H1 (cell line): Measurements from ENCODE around the gene CACNA1E. TPM values are rescaled to one million over a fixed set of nuclear protein-coding genes. Genes with fewer than 3 reads are reported as not detected.

Experiments used
- CTCF ChIA-PET: fragments of 300-600 bp; sonication (Branson Sonifier 250); formaldehyde crosslinking; loops from one replicate; lab custom pipeline; 2021; ENCODE audit not compliant: partially characterized antibody; lab: Charles Lee
- POLR2A ChIA-PET: fragments of 300-600 bp; sonication (Branson Sonifier 250); formaldehyde crosslinking; loops from one replicate; lab custom pipeline; 2021; ENCODE audit warnings: inconsistent platforms; ENCODE audit not compliant: partially characterized antibody; lab: Charles Lee
- DNase-seq, 2 experiments: peaks; one replicate each; pipeline versions ENCODE4 v3.0.0 to v3.0.0-alpha.2; 2010 to 2022; ENCODE audit warnings: low spot score in 2 of 2, low read depth in 1 of 2, mixed read lengths in 1 of 2
- FAIRE-seq: peaks from 2 replicates; lab custom pipeline; 2011; peaks lifted over from hg19 to GRCh38; lab: Jason Lieb, UNC
- H2AFZ ChIP-seq: 2 replicates; pipeline ENCODE4 v1.8.1; 2012; ENCODE audit warnings: low read length, inconsistent platforms
- H2AK5ac ChIP-seq: 2 replicates; pipeline ENCODE4 v1.6.1; 2013; ENCODE audit warnings: low read depth, low read length
- H2BK120ac ChIP-seq: replicated peaks from 2 replicates; pipeline ENCODE3; 2013; ENCODE audit warnings: low read depth, low read length, inconsistent platforms
- H2BK12ac ChIP-seq: 2 replicates; pipeline ENCODE4 v1.6.1; 2013; ENCODE audit warnings: low read depth, low read length
- H2BK15ac ChIP-seq: 2 replicates; pipeline ENCODE4 v1.6.1; 2013; ENCODE audit warnings: low read length
- H2BK20ac ChIP-seq: 2 replicates; pipeline ENCODE4 v1.6.1; 2013; ENCODE audit warnings: low read length
- H2BK5ac ChIP-seq: 2 replicates; pipeline ENCODE4 v1.6.1; 2013; ENCODE audit warnings: low read depth, low read length
- H3K14ac ChIP-seq: 2 replicates; pipeline ENCODE4 v1.6.1; 2013; ENCODE audit warnings: inconsistent platforms; ENCODE audit not compliant: insufficient read length
- H3K18ac ChIP-seq: 2 replicates; pipeline ENCODE4 v1.6.1; 2013; ENCODE audit warnings: low read length; ENCODE audit errors: extremely low read depth
- H3K23ac ChIP-seq: 2 replicates; pipeline ENCODE4 v1.6.1; 2013; ENCODE audit warnings: inconsistent platforms; ENCODE audit not compliant: insufficient read length
- H3K23me2 ChIP-seq: 2 replicates; pipeline ENCODE4 v1.6.1; 2013; ENCODE audit warnings: low read depth, low read length
- H3K27ac ChIP-seq: 2 replicates; pipeline ENCODE4 v1.6.1; 2011; ENCODE audit warnings: low read depth, low read length, inconsistent platforms
- H3K27me3 ChIP-seq, 4 experiments: replicated peaks in 1 of 4; 1 replicate in 1 of 4; 2 replicates in 3 of 4; pipeline versions ENCODE4 v1.6.1 to v1.8.1; 2011 to 2013; ENCODE audit warnings: low read length in 3 of 4, mild to moderate bottlenecking in 3 of 4, inconsistent platforms in 2 of 4, mixed read lengths in 2 of 4, moderate library complexity in 1 of 4; ENCODE audit not compliant: control insufficient read depth in 3 of 4, insufficient read depth in 3 of 4; ENCODE audit errors: extremely low read depth in 1 of 4
- H3K36me3 ChIP-seq, 4 experiments: 2 replicates each; pipeline versions ENCODE4 v1.6.1 to v1.8.1; 2011 to 2013; ENCODE audit warnings: mild to moderate bottlenecking in 4 of 4, low read length in 3 of 4, moderate library complexity in 2 of 4, control low read depth in 1 of 4, inconsistent platforms in 1 of 4; ENCODE audit not compliant: insufficient read depth in 4 of 4, control insufficient read depth in 2 of 4
- H3K4ac ChIP-seq: replicated peaks from 2 replicates; pipeline ENCODE3; 2013; ENCODE audit warnings: low read length, low read depth, mixed read lengths, inconsistent platforms; ENCODE audit not compliant: insufficient read length
- H3K4me1 ChIP-seq, 4 experiments: replicated peaks in 1 of 4; 1 replicate in 1 of 4; 2 replicates in 3 of 4; pipeline versions ENCODE4 v1.6.1 to v1.8.1; 2011 to 2013; ENCODE audit warnings: low read length in 3 of 4, inconsistent platforms in 2 of 4, mixed read lengths in 1 of 4; ENCODE audit not compliant: insufficient read depth in 4 of 4, control insufficient read depth in 3 of 4
- H3K4me2 ChIP-seq, 2 experiments: 2 replicates each; pipeline versions ENCODE4 v1.6.1 to v1.8.1; 2011 to 2013; ENCODE audit warnings: low read depth in 2 of 2, low read length in 2 of 2, control low read depth in 1 of 2, inconsistent platforms in 1 of 2, mild to moderate bottlenecking in 1 of 2; ENCODE audit not compliant: insufficient read depth in 1 of 2
- H3K4me3 ChIP-seq, 4 experiments: fragments of 200-600, 300-600 bp in 1 of 4; sonication (generic), shearing (Covaris generic), sonication (Bioruptor Twin) in 1 of 4; 2 replicates each; pipeline versions ENCODE4 v1.5.1 to v1.8.1; 2011 to 2016; ENCODE audit warnings: low read length in 4 of 4, low read depth in 3 of 4, control low read depth in 2 of 4, inconsistent platforms in 2 of 4, mild to moderate bottlenecking in 2 of 4, mixed read lengths in 1 of 4, moderate library complexity in 1 of 4; ENCODE audit not compliant: insufficient read depth in 2 of 4; ENCODE audit errors: extremely low read depth in 1 of 4
- H3K56ac ChIP-seq: replicated peaks from 2 replicates; pipeline ENCODE3; 2013; ENCODE audit warnings: low read depth, mild to moderate bottlenecking, mixed read lengths, low read length, inconsistent platforms; ENCODE audit not compliant: insufficient read length
- H3K79me1 ChIP-seq: 2 replicates; pipeline ENCODE4 v1.6.1; 2013; ENCODE audit warnings: low read depth, low read length, control low read depth
- H3K79me2 ChIP-seq, 2 experiments: 2 replicates each; pipeline versions ENCODE4 v1.6.1 to v1.8.1; 2012 to 2013; ENCODE audit warnings: low read length in 2 of 2, mild to moderate bottlenecking in 2 of 2, inconsistent platforms in 1 of 2; ENCODE audit not compliant: insufficient read depth in 2 of 2, control insufficient read depth in 1 of 2
- H3K9ac ChIP-seq, 4 experiments: replicated peaks in 1 of 4; 1 replicate in 1 of 4; 2 replicates in 3 of 4; pipeline versions ENCODE4 v1.6.1 to v1.8.1; 2011 to 2013; ENCODE audit warnings: low read depth in 3 of 4, low read length in 3 of 4, control low read depth in 2 of 4, mild to moderate bottlenecking in 2 of 4, moderate library complexity in 2 of 4, inconsistent platforms in 1 of 4; ENCODE audit errors: extremely low read depth in 1 of 4
- H3K9me3 ChIP-seq, 2 experiments: 2 replicates each; pipeline versions ENCODE4 v1.6.1 to v1.8.1; 2012 to 2013; ENCODE audit warnings: mild to moderate bottlenecking in 2 of 2, moderate library complexity in 2 of 2, control low read depth in 1 of 2, inconsistent platforms in 1 of 2, low read depth in 1 of 2, low read length in 1 of 2, mixed read lengths in 1 of 2; ENCODE audit not compliant: insufficient read depth in 2 of 2
- H4K20me1 ChIP-seq, 2 experiments: replicated peaks in 1 of 2; 2 replicates each; pipeline versions ENCODE3 to v1.8.1; 2011 to 2013; ENCODE audit warnings: inconsistent platforms in 2 of 2, low read length in 2 of 2, mild to moderate bottlenecking in 1 of 2; ENCODE audit not compliant: insufficient read depth in 2 of 2, control insufficient read depth in 1 of 2
- H4K5ac ChIP-seq: 2 replicates; pipeline ENCODE4 v1.6.1; 2013; ENCODE audit warnings: low read length, low read depth, mixed read lengths, inconsistent platforms; ENCODE audit not compliant: insufficient read length
- H4K8ac ChIP-seq: 2 replicates; pipeline ENCODE4 v1.8.0; 2013; ENCODE audit warnings: mild to moderate bottlenecking, moderate library complexity, low read length, inconsistent platforms; ENCODE audit not compliant: insufficient read depth; ENCODE audit errors: extremely low read depth
- H4K91ac ChIP-seq: replicated peaks from 2 replicates; pipeline ENCODE3; 2013; ENCODE audit warnings: low read length, mixed read lengths, inconsistent platforms; ENCODE audit not compliant: insufficient read length
- BCL11A ChIP-seq, 2 experiments: IDR thresholded peaks; one replicate each; pipeline ENCODE4 v1.6.1; 2011; ENCODE audit warnings: low read depth in 2 of 2, low read length in 2 of 2, mild to moderate bottlenecking in 2 of 2
- CBX8 ChIP-seq: fragments of 300-800, 300-1000 bp; sonication (generic); IDR thresholded peaks from 2 replicates; pipeline ENCODE4 v1.7.1; 2016; ENCODE audit warnings: low read depth, low read length, borderline replicate concordance
- CHD1 ChIP-seq: IDR thresholded peaks from 2 replicates; pipeline ENCODE4 v1.6.1; 2012; ENCODE audit warnings: low read depth, low read length, improper control_type of control experiment
- EP300 ChIP-seq, 2 experiments: IDR thresholded peaks; 1 replicate in 1 of 2; 2 replicates in 1 of 2; pipeline ENCODE4 v1.6.1; 2011 to 2012; ENCODE audit warnings: low read depth in 2 of 2, low read length in 2 of 2, mild to moderate bottlenecking in 2 of 2, borderline replicate concordance in 1 of 2, inconsistent platforms in 1 of 2, moderate library complexity in 1 of 2
- EZH2 ChIP-seq: fragments of 200-600 bp; sonication (generic); IDR thresholded peaks from 2 replicates; pipeline ENCODE4 v1.7.1; 2012; ENCODE audit warnings: low read depth, mild to moderate bottlenecking, moderate library complexity, low read length, inconsistent platforms; ENCODE audit not compliant: severe bottlenecking
- HDAC2 ChIP-seq, 2 experiments: fragments of 300-600 bp in 1 of 2; sonication (generic) in 1 of 2; IDR thresholded peaks; 2 replicates each; pipeline ENCODE4 v1.6.1; 2011 to 2012; ENCODE audit warnings: low read depth in 2 of 2, low read length in 2 of 2, mild to moderate bottlenecking in 2 of 2, moderate library complexity in 2 of 2, borderline replicate concordance in 1 of 2, inconsistent platforms in 1 of 2
- KDM5A ChIP-seq: fragments of 200-600 bp; IDR thresholded peaks from 2 replicates; pipeline ENCODE4 v1.7.1; 2012; ENCODE audit warnings: mild to moderate bottlenecking, low read length, inconsistent platforms, mixed read lengths
- POLR2A ChIP-seq, 2 experiments: IDR thresholded peaks; 1 replicate in 1 of 2; 2 replicates in 1 of 2; pipeline ENCODE4 v1.6.1; 2011; ENCODE audit warnings: low read depth in 2 of 2, low read length in 2 of 2, mild to moderate bottlenecking in 2 of 2; ENCODE audit errors: control extremely low read depth in 1 of 2
- RBBP5 ChIP-seq: IDR thresholded peaks from 2 replicates; pipeline ENCODE4 v1.7.1; 2012; ENCODE audit warnings: low read depth, mild to moderate bottlenecking, inconsistent platforms, low read length, moderate library complexity, borderline replicate concordance
- RNF2 ChIP-seq: fragments of 200-900, 300-1000 bp; sonication (generic); IDR thresholded peaks from 2 replicates; pipeline ENCODE4 v1.7.1; 2016; ENCODE audit warnings: borderline replicate concordance, low read depth, mild to moderate bottlenecking, antibody characterized with exemption, low read length; ENCODE audit not compliant: poor library complexity, severe bottlenecking; ENCODE audit errors: missing control alignments
- SIRT6 ChIP-seq: IDR thresholded peaks from one replicate; pipeline ENCODE4 v1.7.1; 2012; ENCODE audit warnings: low read length, inconsistent platforms
- YY1 ChIP-seq: IDR thresholded peaks from 2 replicates; pipeline ENCODE4 v1.6.1; 2011; ENCODE audit warnings: low read depth, mild to moderate bottlenecking, low read length
- WGBS, 2 experiments: shearing (Covaris generic) in 1 of 2; methylation state at CpG; one replicate each; pipeline versions ENCODE4 v1.1.6 to v1.1.7; 2013 to 2015; ENCODE audit warnings: low lambda C conversion rate in 2 of 2, mixed read lengths in 2 of 2, inconsistent platforms in 1 of 2, low coverage in 1 of 2, missing lambda C conversion rate in 1 of 2; ENCODE audit not compliant: insufficient replicate concordance in 2 of 2, insufficient coverage in 1 of 2, insufficient read length in 1 of 2; ENCODE audit errors: extremely low coverage in 1 of 2, missing lambda C conversion rate in 1 of 2; 5-methylcytosine and 5-hydroxymethylcytosine counted together
- polyA plus RNA-seq, 7 experiments: library from polyadenylated mRNA; depleted of rRNA in 3 of 7; stranded (reverse) in 5 of 7; unstranded in 2 of 7; fragments of >200 nt in 5 of 7; fragments of 200-250 nt in 2 of 7; gene quantifications; 1 replicate in 5 of 7; 2 replicates in 1 of 7; 4 replicates in 1 of 7; pipeline versions ENCODE4 v1.2.1 to v1.2.3, GENCODE V29; 2011 to 2013; ENCODE audit warnings: missing spikeins in 2 of 7, mixed read lengths in 2 of 7
- total RNA-seq: library from RNA; stranded (reverse); fragmentation: NEBNext Ultra II Directional; extraction: Animal tissue kit (Norgen Biotek cat#: 25700); gene quantifications from 2 replicates; pipeline ENCODE4 v1.2.1, GENCODE V29; 2021
- TF ChIP-seq, protein P1 (sequence below): IDR thresholded peaks from 2 replicates; pipeline ENCODE4 v1.6.1; 2012; ENCODE audit warnings: inconsistent platforms

CACNA1E gene
- total and polyA plus RNA-seq, 2 of the 8 experiments (the other 6 are each of a cell fraction or from before 2014, with no cell fraction given), result 0.98 to 1.3 TPM

DNA sequence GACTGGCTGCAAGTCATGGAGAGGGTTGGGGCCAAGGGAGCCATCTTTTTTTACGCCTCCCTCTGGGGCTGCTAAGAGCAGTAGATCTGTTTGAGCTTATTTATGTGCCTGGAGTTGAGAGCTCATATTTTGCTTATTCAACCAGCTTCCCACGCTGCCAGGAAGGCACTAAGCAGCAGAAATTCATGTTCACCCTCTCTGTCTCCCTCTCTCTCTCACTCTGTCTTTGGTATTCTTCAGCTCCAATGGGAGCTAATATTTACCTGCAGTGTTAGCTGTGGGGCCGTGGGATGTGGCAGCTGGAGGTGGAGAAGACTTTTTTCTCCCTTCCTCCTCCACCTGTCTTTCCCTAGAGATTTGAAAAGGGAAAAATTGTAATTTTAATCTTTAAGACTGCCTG lies 26.8 kb upstream of the CACNA1E start:
- H2BK120ac ChIP-seq, result no peak overlapping the region
- no peak overlapping the region for H2BK20ac ChIP-seq
- no peak overlapping the region for H2BK15ac ChIP-seq
- H3K9me3 ChIP-seq, result peaks cover 6 to 7% of the 10 kb centered on the region in 2 experiments; a peak in 3 of 4 replicates
- H3K4me2 ChIP-seq, result no peak overlapping the region
- no peak overlapping the region for H2AFZ ChIP-seq
- H4K5ac ChIP-seq, result no peak overlapping the region
- H3K79me1 ChIP-seq, result no peaks in the 10 kb centered on the region; the same call in 1 of the 2 replicates
- no peak overlapping the region for H2BK5ac ChIP-seq
- FAIRE-seq (no peak), DNase-seq (no peak)
- no peak overlapping the region for H2BK12ac ChIP-seq
- no peaks in the 10 kb centered on the region for H4K20me1 ChIP-seq
- ChIA-PET CTCF (no interaction called here), POLR2A (interaction anchor here (0.6 kb wide), 1 partner anchor 414 kb away, joined by 3 read pairs; no protein-coding TSS in a partner anchor)
- 87% methylated on average over 3 of the region's 3 CpGs; no CpG with 5 or more reads in 1 of the 2 experiments for WGBS, 2 experiments
- H3K79me2 ChIP-seq, result no peaks in the 10 kb centered on the region
- no peak overlapping the region for H3K56ac ChIP-seq
- H3K23ac ChIP-seq, result no peak overlapping the region
- H3K4ac ChIP-seq, result no peak overlapping the region
- H3K4me1 ChIP-seq, result no peaks in the 10 kb centered on the region
- no peak overlapping the region for H3K4me3 ChIP-seq
- no peaks in the 10 kb centered on the region for H3K36me3 ChIP-seq
- no peak overlapping the region for H3K14ac ChIP-seq
- no peak overlapping the region for H3K9ac ChIP-seq
- no peaks in the 10 kb centered on the region for H3K23me2 ChIP-seq
- no peak overlapping the region for H2AK5ac ChIP-seq
- no peak overlapping the region for H3K18ac ChIP-seq
- H4K91ac ChIP-seq, result no peak overlapping the region
- no peak overlapping the region for H4K8ac ChIP-seq
- H3K27me3 ChIP-seq, result peaks cover 0 to 1% (median 0%) of the 10 kb centered on the region in 4 experiments; a peak in 2 of 7 replicates
- no peak overlapping the region for H3K27ac ChIP-seq
- TF ChIP-seq EP300 (IDR thresholded peaks at IDR 0.05; ENCODE audit: borderline replicate concordance in 1 of 2, low read depth in 2 of 2, low read length in 2 of 2) (no peak), HDAC2 (IDR thresholded peaks at IDR 0.05; ENCODE audit: borderline replicate concordance in 1 of 2, low read depth in 2 of 2, low read length in 2 of 2) (no peak), RBBP5 (no peak), POLR2A (IDR thresholded peaks at IDR 0.05; ENCODE audit: control extremely low read depth in 1 of 2, low read depth in 2 of 2, low read length in 2 of 2) (no peak), YY1 (no peak), BCL11A (IDR thresholded peaks at IDR 0.05; ENCODE audit: low read depth in 2 of 2, low read length in 2 of 2) (no peak), KDM5A (no peak), SIRT6 (no peak), EZH2 (no peak), RNF2 (no peak), CHD1 (no peak), CBX8 (no peak)
- TF ChIP-seq, protein P1, sequence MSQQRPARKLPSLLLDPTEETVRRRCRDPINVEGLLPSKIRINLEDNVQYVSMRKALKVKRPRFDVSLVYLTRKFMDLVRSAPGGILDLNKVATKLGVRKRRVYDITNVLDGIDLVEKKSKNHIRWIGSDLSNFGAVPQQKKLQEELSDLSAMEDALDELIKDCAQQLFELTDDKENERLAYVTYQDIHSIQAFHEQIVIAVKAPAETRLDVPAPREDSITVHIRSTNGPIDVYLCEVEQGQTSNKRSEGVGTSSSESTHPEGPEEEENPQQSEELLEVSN, result no peak
